Esophagus (tissue), 2 donors: Measurements from ENCODE around the gene BDKRB1. TPM values are rescaled to one million over a fixed set of nuclear protein-coding genes. Genes with fewer than 3 reads are reported as not detected.

ENCODE experiments used
- H3K27ac ChIP-seq, 2 donors: one replicate each; pipeline ENCODE4 v1.5.1; 2013; ENCODE audit warnings: low read depth in 2 of 2, mild to moderate bottlenecking in 2 of 2, inconsistent platforms in 1 of 2, low read length in 1 of 2, moderate library complexity in 1 of 2
- H3K27me3 ChIP-seq, 2 donors: one replicate each; pipeline ENCODE4 v1.6.1; 2013; ENCODE audit warnings: low read length in 2 of 2, control low read depth in 1 of 2, mild to moderate bottlenecking in 1 of 2; ENCODE audit not compliant: insufficient read depth in 2 of 2, control insufficient read depth in 1 of 2
- H3K36me3 ChIP-seq, 2 donors: one replicate each; pipeline ENCODE4 v1.6.1; 2013; ENCODE audit warnings: low read length in 1 of 2; ENCODE audit not compliant: control insufficient read depth in 2 of 2, insufficient read depth in 2 of 2
- H3K4me1 ChIP-seq, 2 donors: one replicate each; pipeline ENCODE4 v1.6.1; 2013; ENCODE audit warnings: low read length in 1 of 2; ENCODE audit not compliant: control insufficient read depth in 2 of 2, insufficient read depth in 2 of 2
- H3K4me3 ChIP-seq, 2 donors: one replicate each; pipeline ENCODE4 v1.5.1; 2013; ENCODE audit warnings: low read length in 2 of 2, mild to moderate bottlenecking in 2 of 2, low read depth in 1 of 2, moderate library complexity in 1 of 2
- H3K9me3 ChIP-seq, 2 donors: one replicate each; pipeline ENCODE4 v1.6.1; 2013; ENCODE audit warnings: mild to moderate bottlenecking in 2 of 2, low read depth in 1 of 2, low read length in 1 of 2, moderate library complexity in 1 of 2; ENCODE audit not compliant: control insufficient read depth in 2 of 2, insufficient read depth in 1 of 2
- WGBS, 2 donors: extraction: QIAGEN DNeasy Blood & Tissue Kit; methylation state at CpG; one replicate each; pipeline ENCODE4 v1.1.7; 2013; 5-methylcytosine and 5-hydroxymethylcytosine counted together
- polyA plus RNA-seq, 2 donors: library from polyadenylated mRNA; stranded (reverse); fragments of 200-250 nt; gene quantifications; one replicate each; pipeline ENCODE4 v1.2.3, GENCODE V29; 2013
- donor health status: healthy with polysubstance abuse.
- donor health status: Bipolar disorder and iron deficiency.

Gene BDKRB1
- polyA plus RNA-seq, 2 donors = 13.4 to 18.5 TPM

GRCh38 chr14:96304956-96305355, 48.9 kb downstream of the BDKRB1 start:
- Histone ChIP-seq H3K36me3 (peaks cover 11 to 13% of the 10 kb centered on the region in 2 donors), H3K9me3 (no peaks in the 10 kb centered on the region), H3K27ac (no peak overlapping the region), H3K4me3 (no peak overlapping the region), H3K4me1 (no peaks in the 10 kb centered on the region), H3K27me3 (no peaks in the 10 kb centered on the region)
- 85 to 86% methylated on average over 9 of the region's 9 CpGs for WGBS, 2 donors

GRCh38 chr14:96307434-96307833, 51.4 kb downstream of the BDKRB1 start:
- H3K27me3 ChIP-seq = no peaks in the 10 kb centered on the region
- no peaks in the 10 kb centered on the region for H3K4me1 ChIP-seq
- H3K9me3 ChIP-seq = no peaks in the 10 kb centered on the region
- H3K27ac ChIP-seq = no peak overlapping the region
- no peak overlapping the region for H3K4me3 ChIP-seq
- 76 to 87% methylated on average over 4 of the region's 4 CpGs for WGBS, 2 donors
- peaks cover 10 to 12% of the 10 kb centered on the region in 2 donors for H3K36me3 ChIP-seq

- Histone ChIP-seq H3K4me3 (no peak overlapping the region), H3K9me3 (no peaks in the 10 kb centered on the region), H3K27ac (no peak overlapping the region), H3K27me3 (no peaks in the 10 kb centered on the region), H3K4me1 (no peaks in the 10 kb centered on the region), H3K36me3 (peaks cover 6 to 10% of the 10 kb centered on the region in 2 donors)
- 79 to 91% methylated on average over 8 of the region's 8 CpGs for WGBS, 2 donors
Measured at GRCh38 chr14:96309133-96309895, 53.3 kb downstream of the BDKRB1 start.

- Histone ChIP-seq H3K9me3 (no peaks in the 10 kb centered on the region), H3K4me3 (no peak overlapping the region), H3K27me3 (no peaks in the 10 kb centered on the region), H3K36me3 (peaks cover 6 to 12% of the 10 kb centered on the region in 2 donors), H3K4me1 (no peaks in the 10 kb centered on the region), H3K27ac (no peak overlapping the region)
- 66 to 73% methylated on average over 5 of the region's 5 CpGs for WGBS, 2 donors
Measured at GRCh38 chr14:96309896-96310330, 53.9 kb downstream of the BDKRB1 start.

GRCh38 chr14:96310906-96311305, 54.9 kb downstream of the BDKRB1 start:
- Histone ChIP-seq H3K27me3 (no peaks in the 10 kb centered on the region), H3K4me3 (no peak overlapping the region), H3K9me3 (no peaks in the 10 kb centered on the region), H3K4me1 (no peaks in the 10 kb centered on the region), H3K36me3 (peaks cover 6 to 10% of the 10 kb centered on the region in 2 donors), H3K27ac (no peak overlapping the region)
- WGBS, 2 donors = 86 to 90% methylated on average over 6 of the region's 6 CpGs

Other genes with a start within 250 kb of the BDKRB1 start
- gene C14orf132, start 216.8 kb upstream of the BDKRB1 start, polyA plus RNA-seq = 1 to 10 TPM; 4.2 to 5.9 TPM
- 10 to 100 TPM in 1 of 2 donors, 1 to 10 TPM in 1; 8.2 to 15.1 TPM for gene BDKRB2, start 51.4 kb upstream of the BDKRB1 start, polyA plus RNA-seq
- 1 to 10 TPM; 2.9 to 3.3 TPM for gene ATG2B, start 107.1 kb downstream of the BDKRB1 start, polyA plus RNA-seq
- 10 to 100 TPM; 18.1 to 41.5 TPM for gene GSKIP, start 107.3 kb downstream of the BDKRB1 start, polyA plus RNA-seq
- 1 to 10 TPM; 1.5 to 2.2 TPM for gene AK7, start 135.9 kb downstream of the BDKRB1 start, polyA plus RNA-seq
- gene PAPOLA, start 246.2 kb downstream of the BDKRB1 start, polyA plus RNA-seq = 10 to 100 TPM; 43.5 to 57.5 TPM